Measurements from ENCODE around the gene DMXL1.
"Not testable (repeated sequence)": the region's sequence is repeated elsewhere in the genome, so short reads cannot be mapped to it uniquely, and the experiment has no call there.

Gene DMXL1

GRCh38 chr5:119049824-119050449 is 20.9 kb upstream of the DMXL1 start:
- Mint-ChIP-seq H3K4me1 (ENCODE audit: low read depth) (no peaks in the 10 kb centered on the region), H3K9me3 (no peaks in the 10 kb centered on the region), H3K27ac (no peak overlapping the region), H3K27me3 (no peaks in the 10 kb centered on the region), H3K36me3 (ENCODE audit: low read depth) (no peaks in the 10 kb centered on the region), H3K4me3 (no peak overlapping the region)
- no peak for DNase-seq

GRCh38 chr5:119054101-119054500 is 16.8 kb upstream of the DMXL1 start:
- Mint-ChIP-seq H3K4me1 (ENCODE audit: low read depth) (no peaks in the 10 kb centered on the region), H3K36me3 (ENCODE audit: low read depth) (no peaks in the 10 kb centered on the region), H3K27ac (no peak overlapping the region), H3K27me3 (no peaks in the 10 kb centered on the region), H3K9me3 (no peaks in the 10 kb centered on the region), H3K4me3 (no peak overlapping the region)
- DNase-seq, result no peak

GRCh38 chr5:119055294-119055693 is 15.6 kb upstream of the DMXL1 start:
- Mint-ChIP-seq H3K27me3 (no peaks in the 10 kb centered on the region), H3K9me3 (no peaks in the 10 kb centered on the region), H3K4me1 (ENCODE audit: low read depth) (no peaks in the 10 kb centered on the region), H3K27ac (no peak overlapping the region), H3K4me3 (no peak overlapping the region), H3K36me3 (ENCODE audit: low read depth) (no peaks in the 10 kb centered on the region)
- DNase-seq, result no peak

- Mint-ChIP-seq H3K4me1 (ENCODE audit: low read depth) (peaks cover 12% of the 10 kb centered on the region), H3K27me3 (no peaks in the 10 kb centered on the region)
Measured at GRCh38 chr5:119058979-119059529, 11.8 kb upstream of the DMXL1 start.

GRCh38 chr5:119059740-119060255 is 11.1 kb upstream of the DMXL1 start:
- H3K4me1 Mint-ChIP-seq (ENCODE audit: low read depth), result peaks cover 16% of the 10 kb centered on the region
- no peaks in the 10 kb centered on the region for H3K27me3 Mint-ChIP-seq
- no peak for DNase-seq
- H3K4me3 Mint-ChIP-seq, result no peak overlapping the region
- no peak overlapping the region for H3K27ac Mint-ChIP-seq
- H3K36me3 Mint-ChIP-seq (ENCODE audit: low read depth), result no peaks in the 10 kb centered on the region
- no peaks in the 10 kb centered on the region for H3K9me3 Mint-ChIP-seq

More at GRCh38 chr5:119058979-119059529, 11.8 kb upstream of the DMXL1 start:
- no peak overlapping the region for H3K4me3 Mint-ChIP-seq
- no peaks in the 10 kb centered on the region for H3K9me3 Mint-ChIP-seq
- no peak overlapping the region for H3K27ac Mint-ChIP-seq
- no peak for DNase-seq
- H3K36me3 Mint-ChIP-seq (ENCODE audit: low read depth), result no peaks in the 10 kb centered on the region

- Mint-ChIP-seq H3K27me3 (no peaks in the 10 kb centered on the region), H3K36me3 (ENCODE audit: low read depth) (no peaks in the 10 kb centered on the region), H3K4me1 (ENCODE audit: low read depth) (peaks cover 16% of the 10 kb centered on the region), H3K4me3 (peak overlapping the region; percentile 3), H3K9me3 (no peaks in the 10 kb centered on the region), H3K27ac (peak overlapping the region; percentile 71)
- no peak for DNase-seq
Measured at GRCh38 chr5:119063579-119064379, 7.1 kb upstream of the DMXL1 start.

- Mint-ChIP-seq H3K4me1 (ENCODE audit: low read depth) (peaks cover 26% of the 10 kb centered on the region), H3K27ac (no peak overlapping the region), H3K9me3 (no peaks in the 10 kb centered on the region), H3K36me3 (ENCODE audit: low read depth) (peaks cover 11% of the 10 kb centered on the region), H3K4me3 (no peak overlapping the region), H3K27me3 (no peaks in the 10 kb centered on the region)
- no peak for DNase-seq
Measured at GRCh38 chr5:119067450-119067849, 3.4 kb upstream of the DMXL1 start.

- no peaks in the 10 kb centered on the region for H3K9me3 Mint-ChIP-seq
- H3K36me3 Mint-ChIP-seq (ENCODE audit: low read depth), result peaks cover 11% of the 10 kb centered on the region
- peaks cover 36% of the 10 kb centered on the region for H3K4me1 Mint-ChIP-seq (ENCODE audit: low read depth)
- no peak for DNase-seq
- no peaks in the 10 kb centered on the region for H3K27me3 Mint-ChIP-seq
- H3K4me3 Mint-ChIP-seq, result peak overlapping the region; percentile 92
- peak overlapping the region; percentile 97 for H3K27ac Mint-ChIP-seq
Measured at GRCh38 chr5:119070578-119070827, 384 bp upstream of the DMXL1 start.

GRCh38 chr5:119071561-119071995 is 691 bp downstream of the DMXL1 start:
- Mint-ChIP-seq H3K4me1 (ENCODE audit: low read depth) (peaks cover 45% of the 10 kb centered on the region), H3K27ac (peak overlapping the region; percentile 97), H3K27me3 (no peaks in the 10 kb centered on the region), H3K9me3 (no peaks in the 10 kb centered on the region), H3K36me3 (ENCODE audit: low read depth) (peaks cover 11% of the 10 kb centered on the region), H3K4me3 (peak overlapping the region; percentile 92)
- no peak for DNase-seq

- H3K9me3 Mint-ChIP-seq, result no peaks in the 10 kb centered on the region
- no peak for DNase-seq
- H3K4me3 Mint-ChIP-seq, result peak overlapping the region; percentile 92
- H3K27ac Mint-ChIP-seq, result no peak overlapping the region
- peaks cover 48% of the 10 kb centered on the region for H3K4me1 Mint-ChIP-seq (ENCODE audit: low read depth)
- H3K27me3 Mint-ChIP-seq, result no peaks in the 10 kb centered on the region
- H3K36me3 Mint-ChIP-seq (ENCODE audit: low read depth), result peaks cover 11% of the 10 kb centered on the region
Measured at GRCh38 chr5:119072496-119072895, 1.6 kb downstream of the DMXL1 start.

GRCh38 chr5:119073746-119074337 is 3.0 kb downstream of the DMXL1 start:
- Mint-ChIP-seq H3K27ac (peak overlapping the region; percentile 58), H3K4me1 (ENCODE audit: low read depth) (peaks cover 59% of the 10 kb centered on the region), H3K4me3 (peak overlapping the region; percentile 29), H3K36me3 (ENCODE audit: low read depth) (peaks cover 11% of the 10 kb centered on the region)
- H3K27me3 Mint-ChIP-seq, H3K9me3 Mint-ChIP-seq, DNase-seq: not testable (repeated sequence)

- Mint-ChIP-seq H3K4me1 (ENCODE audit: low read depth) (peaks cover 64% of the 10 kb centered on the region), H3K27me3 (no peaks in the 10 kb centered on the region), H3K4me3 (peak overlapping the region; percentile 9), H3K36me3 (ENCODE audit: low read depth) (peaks cover 11% of the 10 kb centered on the region), H3K27ac (peak overlapping the region; percentile 58), H3K9me3 (no peaks in the 10 kb centered on the region)
- DNase-seq, result no peak
Measured at GRCh38 chr5:119074419-119074818, 3.5 kb downstream of the DMXL1 start.

- not testable (repeated sequence) for H3K4me3 Mint-ChIP-seq, H3K27me3 Mint-ChIP-seq, H3K27ac Mint-ChIP-seq, DNase-seq, H3K9me3 Mint-ChIP-seq
- peaks cover 11% of the 10 kb centered on the region for H3K36me3 Mint-ChIP-seq (ENCODE audit: low read depth)
- H3K4me1 Mint-ChIP-seq (ENCODE audit: low read depth), result peaks cover 69% of the 10 kb centered on the region
Measured at GRCh38 chr5:119075269-119075668, 4.4 kb downstream of the DMXL1 start.

GRCh38 chr5:119076080-119076479 is 5.2 kb downstream of the DMXL1 start:
- H3K4me3 Mint-ChIP-seq, result no peak overlapping the region
- H3K4me1 Mint-ChIP-seq (ENCODE audit: low read depth), result peaks cover 75% of the 10 kb centered on the region
- no peaks in the 10 kb centered on the region for H3K27me3 Mint-ChIP-seq
- no peak for DNase-seq
- no peak overlapping the region for H3K27ac Mint-ChIP-seq
- H3K36me3 Mint-ChIP-seq (ENCODE audit: low read depth), result peaks cover 7% of the 10 kb centered on the region
- H3K9me3 Mint-ChIP-seq, result no peaks in the 10 kb centered on the region

- H3K9me3 Mint-ChIP-seq, result no peaks in the 10 kb centered on the region
- DNase-seq, result no peak
- no peak overlapping the region for H3K27ac Mint-ChIP-seq
- H3K36me3 Mint-ChIP-seq (ENCODE audit: low read depth), result peaks cover 4% of the 10 kb centered on the region
- peaks cover 74% of the 10 kb centered on the region for H3K4me1 Mint-ChIP-seq (ENCODE audit: low read depth)
- no peaks in the 10 kb centered on the region for H3K27me3 Mint-ChIP-seq
- no peak overlapping the region for H3K4me3 Mint-ChIP-seq
Measured at GRCh38 chr5:119077444-119077843, 6.6 kb downstream of the DMXL1 start.

Data from activated T-cell treated with anti-CD3 and anti-CD28 coated beads, Interleukin-2, amount 50 U/mL, for 24 hours (primary cell).